Thyroid gland (tissue), 4 donors: ENCODE results near the gene DHRS12. TPM values are rescaled to one million over a fixed set of nuclear protein-coding genes. Genes with fewer than 3 reads are reported as not detected.

Source experiments
- DNase-seq, 2 donors: peaks; one replicate each; pipeline ENCODE4 v3.0.0-alpha.2; 2019
- H3K27ac ChIP-seq, 3 donors: fragments of 200-600 bp; sonication (generic); 1 replicate in 2 of 3; 2 replicates in 1 of 3; pipeline ENCODE4 v1.5.1; 2016 to 2019; ENCODE audit warnings: mild to moderate bottlenecking in 1 of 3, moderate library complexity in 1 of 3
- H3K27me3 ChIP-seq: fragments of 200-600 bp; sonication (generic); one replicate; pipeline ENCODE4 v1.5.1; 2019
- H3K36me3 ChIP-seq, 2 donors: fragments of 200-600 bp; sonication (generic); one replicate each; pipeline ENCODE4 v1.5.1; 2016 to 2019
- H3K4me1 ChIP-seq, 2 donors: fragments of 200-600 bp; sonication (generic); one replicate each; pipeline ENCODE4 v1.5.1; 2017 to 2019
- H3K4me3 ChIP-seq, 3 donors: fragments of 200-600 bp; sonication (generic); replicated peaks in 1 of 3; 1 replicate in 2 of 3; 2 replicates in 1 of 3; pipeline ENCODE4 v1.5.1; 2016; ENCODE audit warnings: mild to moderate bottlenecking in 1 of 3
- H3K9me3 ChIP-seq: fragments of 200-600 bp; sonication (generic); one replicate; pipeline ENCODE4 v1.5.1; 2017
- CTCF ChIP-seq, 6 experiments: fragments of 200-600 bp in 3 of 6; fragments of 450-650 bp in 3 of 6; sonication (generic) in 3 of 6; IDR thresholded peaks; one replicate each; pipeline ENCODE4 v1.5.1; 2016 to 2019; ENCODE audit warnings: antibody characterized with exemption in 6 of 6, mild to moderate bottlenecking in 2 of 6, inconsistent platforms in 1 of 6, moderate library complexity in 1 of 6
- POLR2A ChIP-seq, 2 donors: fragments of 450-650 bp; IDR thresholded peaks; one replicate each; pipeline ENCODE4 v1.6.1; 2017; ENCODE audit warnings: antibody characterized with exemption in 2 of 2, mild to moderate bottlenecking in 2 of 2, moderate library complexity in 1 of 2
- WGBS, 2 donors: methylation state at CpG; one replicate each; pipeline ENCODE4 v1.1.5; 2017; 5-methylcytosine and 5-hydroxymethylcytosine counted together
- intact Hi-C: fragments of 100-400 bp; cut with DNase I; formaldehyde crosslinking; loops from one replicate; pipeline ENCODE4 v1.15.1; 2023
- total RNA-seq, 4 donors: library from RNA; depleted of rRNA; stranded (reverse); fragments of >200 nt; gene quantifications; one replicate each; pipeline ENCODE4 v1.2.3, GENCODE V29; 2016

Gene DHRS12
- total RNA-seq, 4 donors from 2014 or later: 23.1 to 34.2 (median 27.4) TPM

- TF ChIP-seq POLR2A (IDR thresholded peaks at IDR 0.05) (no peak), CTCF (IDR thresholded peaks at IDR 0.05) (no peak)
- H3K27ac ChIP-seq: no peak overlapping the region
- no peaks in the 10 kb centered on the region for H3K9me3 ChIP-seq
- intact Hi-C loops: loop anchor here (10.0 kb wide), 1 partner anchor 199 kb away; the partner anchor contains the start of genes ALG11 and ATP7B
- peak; percentile 51 to 60 for DNase-seq
- no peaks in the 10 kb centered on the region for H3K27me3 ChIP-seq
- H3K4me3 ChIP-seq: no peak overlapping the region
- 42 to 45% methylated on average over 11 of the region's 11 CpGs for WGBS, 2 donors
- no peaks in the 10 kb centered on the region for H3K36me3 ChIP-seq
- H3K4me1 ChIP-seq: peaks cover 7 to 12% of the 10 kb centered on the region in 2 donors
Observed at GRCh38 chr13:51815848-51816247, 11.9 kb upstream of the DHRS12 start.

GRCh38 chr13:51814825-51815650 is 11.1 kb upstream of the DHRS12 start:
- Histone ChIP-seq H3K36me3 (no peaks in the 10 kb centered on the region), H3K4me1 (peaks cover 7 to 12% of the 10 kb centered on the region in 2 donors), H3K27ac (no peak overlapping the region), H3K4me3 (peak overlapping the region in 1 of 3 donors; percentile 5), H3K27me3 (no peaks in the 10 kb centered on the region), H3K9me3 (no peaks in the 10 kb centered on the region)
- intact Hi-C loops: loop anchor here (10.0 kb wide), 1 partner anchor 200 kb away; the partner anchor contains the start of genes ALG11 and ATP7B
- TF ChIP-seq CTCF (IDR thresholded peaks at IDR 0.05): peak; percentile 58 to 81 (median 71)
- no peak for TF ChIP-seq POLR2A (IDR thresholded peaks at IDR 0.05)
- DNase-seq: peak; percentile 65 to 66
- 23 to 26% methylated on average over 13 of the region's 13 CpGs for WGBS, 2 donors

- intact Hi-C loops: loop anchor here (10.0 kb wide), 1 partner anchor 201 kb away; the partner anchor contains the start of genes ALG11 and ATP7B
- 95 to 100% methylated on average over 2 of the region's 2 CpGs for WGBS, 2 donors
Observed at GRCh38 chr13:51814071-51814470, 10.1 kb upstream of the DHRS12 start.

GRCh38 chr13:51811920-51812451 is 8.0 kb upstream of the DHRS12 start:
- Histone ChIP-seq H3K4me1 (peaks cover 7 to 12% of the 10 kb centered on the region in 2 donors), H3K36me3 (no peaks in the 10 kb centered on the region), H3K4me3 (no peak overlapping the region), H3K27me3 (no peaks in the 10 kb centered on the region), H3K9me3 (no peaks in the 10 kb centered on the region), H3K27ac (no peak overlapping the region)
- intact Hi-C loops: loop anchor here (10.0 kb wide), 1 partner anchor 203 kb away; the partner anchor contains the start of genes ALG11 and ATP7B
- WGBS, 2 donors: 42 to 48% methylated on average over 4 of the region's 4 CpGs
- peak in 1 of 2 donors; percentile 27 for DNase-seq
- TF ChIP-seq POLR2A (IDR thresholded peaks at IDR 0.05): no peak
- TF ChIP-seq CTCF (IDR thresholded peaks at IDR 0.05): no peak

More at GRCh38 chr13:51814071-51814470, 10.1 kb upstream of the DHRS12 start:
- Histone ChIP-seq H3K36me3 (no peaks in the 10 kb centered on the region), H3K27ac (no peak overlapping the region), H3K4me3 (no peak overlapping the region), H3K27me3 (no peaks in the 10 kb centered on the region), H3K4me1 (peaks cover 7 to 12% of the 10 kb centered on the region in 2 donors), H3K9me3 (no peaks in the 10 kb centered on the region)
- no peak for TF ChIP-seq CTCF (IDR thresholded peaks at IDR 0.05)
- no peak for TF ChIP-seq POLR2A (IDR thresholded peaks at IDR 0.05)
- DNase-seq: no peak
